Testis (tissue), 3 donors: ENCODE measurements around the gene SPRED1. TPM values are rescaled to one million over a fixed set of nuclear protein-coding genes. Genes with fewer than 3 reads are reported as not detected.
A peak's percentile ranks its signal among the peaks of the same experiment; 100 is the strongest.

Source experiments
- DNase-seq: peaks from one replicate; pipeline ENCODE4 v3.0.0-alpha.2; 2019
- H3K27ac ChIP-seq, 2 donors: fragments of 200-600 bp; sonication (generic); one replicate each; pipeline ENCODE4 v1.5.1; 2019
- H3K27me3 ChIP-seq: fragments of 200-600 bp; sonication (generic); one replicate; pipeline ENCODE4 v1.5.1; 2019
- H3K36me3 ChIP-seq: fragments of 200-600 bp; sonication (generic); one replicate; pipeline ENCODE4 v1.5.1; 2017; ENCODE audit warnings: low read depth; ENCODE audit errors: missing control alignments
- H3K4me1 ChIP-seq: fragments of 200-600 bp; sonication (generic); one replicate; pipeline ENCODE4 v1.5.1; 2019
- H3K4me3 ChIP-seq, 2 donors: fragments of 200-600 bp; sonication (generic); one replicate each; pipeline ENCODE4 v1.5.1; 2017 to 2019
- H3K9me3 ChIP-seq: fragments of 200-600 bp; sonication (generic); one replicate; pipeline ENCODE4 v1.5.1; 2017
- POLR2A ChIP-seq: fragments of 450-650 bp; IDR thresholded peaks from one replicate; pipeline ENCODE4 v1.6.1; 2017; ENCODE audit warnings: antibody characterized with exemption, mild to moderate bottlenecking, moderate library complexity
- WGBS, 2 donors: methylation state at CpG; one replicate each; pipeline ENCODE4 v1.1.5; 2018; 5-methylcytosine and 5-hydroxymethylcytosine counted together
- intact Hi-C: fragments of 100-400 bp; cut with DNase I; formaldehyde crosslinking; loops from one replicate; pipeline ENCODE4 v1.15.1; 2023; ENCODE audit warnings: low total_unique reads
- polyA plus RNA-seq: library from polyadenylated mRNA; stranded (reverse); fragments of 350-450 nt; fragmentation: Illumina TruSeq; extraction: RNeasy Lipid Tissue Mini Kit (QIAGEN cat#74804); gene quantifications from one replicate; pipeline ENCODE4 v1.2.3, GENCODE V29; 2014; ENCODE audit warnings: low read depth, low replicate concordance; ENCODE audit not compliant: insufficient read depth
- total RNA-seq, 2 donors: library from RNA; depleted of rRNA; stranded (reverse); fragments of >200 nt; gene quantifications; one replicate each; pipeline ENCODE4 v1.2.3, GENCODE V29; 2016
- TF ChIP-seq, protein P1 (sequence below), 3 experiments: fragments of 450-650 bp in 2 of 3; fragments of 200-600 bp in 1 of 3; sonication (generic) in 1 of 3; IDR thresholded peaks; one replicate each; pipeline ENCODE4 v1.5.1; 2016 to 2019; ENCODE audit warnings: antibody characterized with exemption in 3 of 3, mild to moderate bottlenecking in 2 of 3, moderate library complexity in 1 of 3

The SPRED1 gene
- total and polyA plus RNA-seq, 3 donors from 2014 or later, result 9.3 to 14.2 (median 12.9) TPM

DNA sequence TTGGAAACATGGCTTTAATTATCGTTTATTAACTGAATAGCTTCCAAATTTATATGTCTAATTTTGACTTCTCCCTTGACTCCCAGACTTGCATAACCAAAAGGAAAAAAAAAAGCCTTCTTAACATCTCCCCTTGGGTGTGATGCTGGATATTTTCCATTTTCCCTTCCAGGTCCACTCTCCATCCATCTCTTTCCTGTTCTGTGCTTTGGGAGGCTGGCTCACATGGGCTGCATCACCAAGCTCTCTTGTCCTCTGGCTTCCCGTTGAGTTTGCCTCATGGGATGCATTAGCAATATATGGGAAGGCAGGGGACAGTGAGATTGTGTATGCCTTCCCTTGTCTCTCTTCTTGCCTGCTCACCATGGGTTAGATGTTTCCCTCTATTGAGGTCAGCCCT lies 123.4 kb downstream of the SPRED1 start:
- 67 to 74% methylated on average over 2 of the region's 2 CpGs for WGBS, 2 donors
- intact Hi-C loops, result no loop called here
- Histone ChIP-seq H3K27me3 (no peaks in the 10 kb centered on the region), H3K27ac (no peak overlapping the region), H3K36me3 (no peaks in the 10 kb centered on the region), H3K9me3 (no peaks in the 10 kb centered on the region), H3K4me3 (no peak overlapping the region), H3K4me1 (peaks cover 10% of the 10 kb centered on the region)
- DNase-seq, result no peak
- TF ChIP-seq POLR2A, result no peak
- TF ChIP-seq, protein P1, sequence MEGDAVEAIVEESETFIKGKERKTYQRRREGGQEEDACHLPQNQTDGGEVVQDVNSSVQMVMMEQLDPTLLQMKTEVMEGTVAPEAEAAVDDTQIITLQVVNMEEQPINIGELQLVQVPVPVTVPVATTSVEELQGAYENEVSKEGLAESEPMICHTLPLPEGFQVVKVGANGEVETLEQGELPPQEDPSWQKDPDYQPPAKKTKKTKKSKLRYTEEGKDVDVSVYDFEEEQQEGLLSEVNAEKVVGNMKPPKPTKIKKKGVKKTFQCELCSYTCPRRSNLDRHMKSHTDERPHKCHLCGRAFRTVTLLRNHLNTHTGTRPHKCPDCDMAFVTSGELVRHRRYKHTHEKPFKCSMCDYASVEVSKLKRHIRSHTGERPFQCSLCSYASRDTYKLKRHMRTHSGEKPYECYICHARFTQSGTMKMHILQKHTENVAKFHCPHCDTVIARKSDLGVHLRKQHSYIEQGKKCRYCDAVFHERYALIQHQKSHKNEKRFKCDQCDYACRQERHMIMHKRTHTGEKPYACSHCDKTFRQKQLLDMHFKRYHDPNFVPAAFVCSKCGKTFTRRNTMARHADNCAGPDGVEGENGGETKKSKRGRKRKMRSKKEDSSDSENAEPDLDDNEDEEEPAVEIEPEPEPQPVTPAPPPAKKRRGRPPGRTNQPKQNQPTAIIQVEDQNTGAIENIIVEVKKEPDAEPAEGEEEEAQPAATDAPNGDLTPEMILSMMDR (IDR thresholded peaks at IDR 0.05), result no peak

- H3K4me3 ChIP-seq, result no peak overlapping the region
- no peak for DNase-seq
- peak overlapping the region in 1 of 2 donors; percentile 63 for H3K27ac ChIP-seq
- TF ChIP-seq POLR2A, result no peak
- TF ChIP-seq, protein P1 (IDR thresholded peaks at IDR 0.05), result no peak
- intact Hi-C loops, result no loop called here
- no peaks in the 10 kb centered on the region for H3K27me3 ChIP-seq
- H3K9me3 ChIP-seq, result no peaks in the 10 kb centered on the region
- peaks cover 10% of the 10 kb centered on the region for H3K4me1 ChIP-seq
- no peaks in the 10 kb centered on the region for H3K36me3 ChIP-seq
- WGBS, 2 donors, result 47 to 50% methylated on average over 1 of the region's 1 CpG
Measured at GRCh38 chr15:38377636-38378035, 125.0 kb downstream of the SPRED1 start.

DNA sequence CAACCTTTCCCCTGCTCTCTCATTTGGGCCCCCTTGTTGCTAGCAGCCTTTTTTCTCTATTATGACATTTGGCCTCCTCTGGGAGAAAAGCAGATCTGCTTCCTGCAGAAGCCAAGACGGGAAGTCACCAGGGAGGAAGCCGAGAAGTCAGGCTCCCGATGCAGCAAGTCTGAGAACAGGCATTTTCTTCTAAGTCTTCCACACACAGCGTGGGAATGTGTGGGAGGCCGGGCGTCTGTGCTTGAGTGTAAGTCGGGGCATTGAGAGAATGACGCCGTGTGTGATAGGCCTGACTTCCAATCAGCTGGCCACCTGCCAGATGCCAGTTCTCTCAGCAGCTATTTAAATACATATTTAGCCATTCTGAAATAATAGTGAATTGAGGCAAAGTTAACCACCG lies 125.5 kb downstream of the SPRED1 start:
- intact Hi-C loops, result no loop called here
- Histone ChIP-seq H3K27me3 (no peaks in the 10 kb centered on the region), H3K27ac (peak overlapping the region in 1 of 2 donors; percentile 63), H3K4me1 (peaks cover 10% of the 10 kb centered on the region), H3K4me3 (no peak overlapping the region), H3K9me3 (no peaks in the 10 kb centered on the region), H3K36me3 (no peaks in the 10 kb centered on the region)
- WGBS, 2 donors, result 16 to 30% methylated on average over 10 of the region's 10 CpGs
- TF ChIP-seq POLR2A, result no peak
- TF ChIP-seq, protein P1 (IDR thresholded peaks at IDR 0.05), result no peak
- peak; percentile 85 for DNase-seq

DNA sequence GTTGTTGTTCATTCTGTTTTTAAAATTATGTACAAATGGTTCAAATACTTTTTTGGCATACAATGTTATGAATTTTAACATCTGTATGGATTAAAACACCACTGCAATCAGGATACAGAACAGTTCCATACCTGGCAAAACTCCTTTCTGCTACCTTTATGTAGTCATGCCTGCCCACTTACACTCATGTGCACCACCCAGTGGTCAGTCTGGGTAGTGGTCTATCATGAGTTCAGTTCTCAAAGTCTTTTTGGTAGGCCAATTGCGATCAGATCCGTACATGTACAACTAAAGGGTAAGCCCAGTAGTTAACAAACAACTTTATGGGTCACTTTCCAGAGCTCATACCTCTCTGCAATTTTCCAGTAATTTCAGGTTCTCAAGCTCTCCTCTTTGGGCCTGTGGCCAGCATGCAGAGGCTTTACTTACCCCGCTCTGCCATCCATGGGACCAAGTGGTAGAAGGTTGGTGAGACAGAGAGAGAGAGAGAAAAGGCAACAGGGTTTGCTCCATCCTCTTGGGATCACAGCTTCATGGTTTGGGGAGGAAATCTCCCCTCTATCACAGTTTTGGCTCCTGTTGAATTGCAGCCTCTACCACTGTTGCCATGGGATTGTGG lies 137.4 kb downstream of the SPRED1 start:
- DNase-seq, result peak; percentile 80
- H3K4me3 ChIP-seq, result no peak overlapping the region
- intact Hi-C loops, result no loop called here
- H3K9me3 ChIP-seq, result no peaks in the 10 kb centered on the region
- H3K27me3 ChIP-seq, result no peaks in the 10 kb centered on the region
- TF ChIP-seq, protein P1 (IDR thresholded peaks at IDR 0.05), result peak; percentile 60 to 82 (median 80)
- TF ChIP-seq POLR2A, result no peak
- no peak overlapping the region for H3K27ac ChIP-seq
- WGBS, 2 donors, result 64 to 78% methylated on average over 3 of the region's 3 CpGs
- no peaks in the 10 kb centered on the region for H3K4me1 ChIP-seq
- H3K36me3 ChIP-seq, result no peaks in the 10 kb centered on the region

DNA sequence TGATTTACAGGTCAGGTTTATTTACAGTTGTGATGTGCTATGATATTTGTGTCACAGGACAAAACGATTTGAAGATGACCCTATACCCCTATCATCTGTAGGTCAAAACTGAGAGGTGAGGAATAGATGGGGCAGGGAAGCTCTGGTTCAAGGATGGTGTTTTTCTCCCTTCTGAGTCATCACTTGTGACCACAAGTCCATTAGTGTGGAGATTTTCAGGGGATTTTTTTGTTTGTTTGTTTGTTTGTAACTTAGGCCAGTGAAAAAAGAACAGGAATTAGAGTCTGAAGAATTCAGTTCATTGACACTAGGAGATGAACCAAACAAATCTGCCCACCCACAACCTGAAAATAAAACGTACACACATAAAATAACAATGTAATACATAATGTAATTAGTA lies 138.6 kb downstream of the SPRED1 start:
- TF ChIP-seq, protein P1 (IDR thresholded peaks at IDR 0.05), result no peak
- Histone ChIP-seq H3K4me3 (no peak overlapping the region), H3K36me3 (no peaks in the 10 kb centered on the region), H3K4me1 (no peaks in the 10 kb centered on the region), H3K9me3 (no peaks in the 10 kb centered on the region), H3K27ac (no peak overlapping the region), H3K27me3 (no peaks in the 10 kb centered on the region)
- intact Hi-C loops, result no loop called here
- no peak for DNase-seq
- WGBS, 2 donors, result 64 to 80% methylated on average over 2 of the region's 2 CpGs
